NT2/D1 (cell line): ENCODE data around the gene KRTAP4-5.

ENCODE experiments used
- SUZ12 ChIP-seq: IDR thresholded peaks from 2 replicates; pipeline ENCODE4 v1.6.1; 2011; ENCODE audit not compliant: insufficient read length, insufficient read depth; ENCODE audit errors: extremely low read depth
- YY1 ChIP-seq: IDR thresholded peaks from 2 replicates; pipeline ENCODE4 v1.6.1; 2011; ENCODE audit not compliant: insufficient read length, insufficient read depth
- ZNF274 ChIP-seq: IDR thresholded peaks from 2 replicates; pipeline ENCODE4 v1.6.1; 2011; ENCODE audit warnings: mild to moderate bottlenecking, low read depth, low read length

- TF ChIP-seq SUZ12: no peak
- no peak for TF ChIP-seq ZNF274
- TF ChIP-seq YY1: no peak
These were observed 14.2 kb upstream of the KRTAP4-5 start for GRCh38 chr17:41163828-41164227.
